Kidney (tissue), 14 donors: ENCODE data around the gene PRUNE2. TPM values are rescaled to one million over a fixed set of nuclear protein-coding genes. Genes with fewer than 3 reads are reported as not detected.

ENCODE experiments used
- DNase-seq, 5 donors: peaks; one replicate each; pipeline ENCODE4 v3.0.0-alpha.2; 2013 to 2020
- FAIRE-seq: peaks from 2 replicates; lab custom pipeline; 2012; peaks lifted over from hg19 to GRCh38; lab: Jason Lieb, UNC
- H3K27ac ChIP-seq, 2 donors: one replicate each; pipeline ENCODE4 v1.7.0; 2013; ENCODE audit warnings: low read depth in 2 of 2, low read length in 2 of 2, inconsistent platforms in 1 of 2
- H3K27me3 ChIP-seq: one replicate; pipeline ENCODE4 v1.7.1; 2013; ENCODE audit warnings: low read length, inconsistent platforms; ENCODE audit not compliant: control insufficient read depth, insufficient read depth
- H3K36me3 ChIP-seq, 3 donors: one replicate each; pipeline versions ENCODE4 v1.7.0 to v1.7.1; 2013; ENCODE audit warnings: low read length in 3 of 3, control low read depth in 1 of 3, inconsistent platforms in 1 of 3; ENCODE audit not compliant: insufficient read depth in 3 of 3, control insufficient read depth in 2 of 3
- H3K4me1 ChIP-seq, 3 donors: one replicate each; pipeline versions ENCODE4 v1.7.0 to v1.7.1; 2013; ENCODE audit warnings: low read length in 3 of 3, inconsistent platforms in 1 of 3, low read depth in 1 of 3; ENCODE audit not compliant: control insufficient read depth in 2 of 3, insufficient read depth in 2 of 3
- H3K4me3 ChIP-seq, 3 donors: one replicate each; pipeline versions ENCODE4 v1.7.0 to v1.8.1; 2013; ENCODE audit warnings: low read length in 3 of 3, control low read depth in 1 of 3, inconsistent platforms in 1 of 3
- H3K9ac ChIP-seq, 3 donors: one replicate each; pipeline versions ENCODE4 v1.7.0 to v1.7.1; 2013; ENCODE audit warnings: low read length in 3 of 3, control low read depth in 1 of 3, inconsistent platforms in 1 of 3
- H3K9me3 ChIP-seq, 3 donors: one replicate each; pipeline versions ENCODE4 v1.7.0 to v1.7.1; 2013; ENCODE audit warnings: low read length in 3 of 3, control low read depth in 1 of 3, inconsistent platforms in 1 of 3; ENCODE audit not compliant: control insufficient read depth in 2 of 3, insufficient read depth in 1 of 3
- intact Hi-C: fragments of 100-400 bp; cut with DNase I; formaldehyde crosslinking; loops from one replicate; pipeline ENCODE4 v1.11.1; 2022
- polyA plus RNA-seq: library from polyadenylated mRNA; stranded (reverse); fragments of 350-450 nt; fragmentation: Illumina TruSeq; extraction: RNeasy Lipid Tissue Mini Kit (QIAGEN cat#74804); gene quantifications from one replicate; pipeline ENCODE4 v1.2.3, GENCODE V29; 2014; ENCODE audit warnings: low read depth, low replicate concordance; ENCODE audit not compliant: insufficient read depth
- total RNA-seq: library from RNA; stranded (reverse); fragmentation: NEBNext Ultra II Directional; extraction: Animal tissue kit (Norgen Biotek cat#: 25700); gene quantifications from one replicate; pipeline ENCODE4 v1.2.1, GENCODE V29; 2021
- TF ChIP-seq, protein P1 (sequence below): IDR thresholded peaks from 3 replicates; pipeline ENCODE4 v1.5.1; 2012; ENCODE audit warnings: mild to moderate bottlenecking, moderate library complexity, borderline replicate concordance; ENCODE audit not compliant: insufficient read depth; ENCODE audit errors: extremely low read depth
- donor health status: control.
- donor health status: control.
- donor health status: control.
- donor health status: control.
- donor health status: control.
- donor health status: DM: yes; HTN: yes; CAD: no.
- donor health status: Normal renal cell carcinoma (clear cell type).

The PRUNE2 gene
- total and polyA plus RNA-seq, 2 donors from 2014 or later = 12.6 to 65.1 TPM

DNA sequence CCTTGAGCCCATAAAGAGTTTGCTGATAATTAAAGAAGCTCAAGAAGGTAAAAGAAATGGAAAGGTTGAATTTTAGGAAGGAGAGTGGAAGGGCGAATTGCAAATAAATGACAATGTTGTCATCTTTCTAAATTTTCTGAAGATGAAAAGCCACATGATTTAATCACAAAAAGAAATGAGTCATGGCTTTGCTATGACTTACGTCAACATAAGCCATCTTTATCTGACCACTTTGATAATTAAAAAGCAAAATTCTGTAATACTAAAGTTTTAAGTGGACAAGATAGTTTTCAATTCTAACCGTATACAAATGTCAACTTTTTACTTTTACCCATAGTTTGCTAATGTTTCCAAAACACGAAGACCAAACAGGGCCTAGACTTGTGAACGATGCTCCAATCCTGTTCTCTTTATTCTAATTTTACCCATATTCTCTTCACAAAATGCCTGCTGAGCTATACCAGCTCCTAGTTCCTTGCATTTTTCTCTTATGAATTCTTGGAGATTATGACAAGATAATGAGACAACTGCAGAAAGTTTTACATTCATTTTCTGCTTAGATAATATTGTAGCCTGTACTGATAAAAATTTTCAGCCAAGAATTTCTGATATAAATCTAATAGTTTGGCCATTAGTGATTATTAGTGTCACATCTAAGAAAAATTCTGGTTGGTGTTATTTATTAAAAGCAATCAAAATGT lies 21.8 kb upstream of the PRUNE2 start:
- no peak overlapping the region for H3K9ac ChIP-seq
- intact Hi-C loops = no loop called here
- no peaks in the 10 kb centered on the region for H3K36me3 ChIP-seq
- peaks cover 0 to 6% (median 0%) of the 10 kb centered on the region in 3 donors for H3K9me3 ChIP-seq
- no peak for FAIRE-seq
- no peak for DNase-seq
- TF ChIP-seq, protein P1, sequence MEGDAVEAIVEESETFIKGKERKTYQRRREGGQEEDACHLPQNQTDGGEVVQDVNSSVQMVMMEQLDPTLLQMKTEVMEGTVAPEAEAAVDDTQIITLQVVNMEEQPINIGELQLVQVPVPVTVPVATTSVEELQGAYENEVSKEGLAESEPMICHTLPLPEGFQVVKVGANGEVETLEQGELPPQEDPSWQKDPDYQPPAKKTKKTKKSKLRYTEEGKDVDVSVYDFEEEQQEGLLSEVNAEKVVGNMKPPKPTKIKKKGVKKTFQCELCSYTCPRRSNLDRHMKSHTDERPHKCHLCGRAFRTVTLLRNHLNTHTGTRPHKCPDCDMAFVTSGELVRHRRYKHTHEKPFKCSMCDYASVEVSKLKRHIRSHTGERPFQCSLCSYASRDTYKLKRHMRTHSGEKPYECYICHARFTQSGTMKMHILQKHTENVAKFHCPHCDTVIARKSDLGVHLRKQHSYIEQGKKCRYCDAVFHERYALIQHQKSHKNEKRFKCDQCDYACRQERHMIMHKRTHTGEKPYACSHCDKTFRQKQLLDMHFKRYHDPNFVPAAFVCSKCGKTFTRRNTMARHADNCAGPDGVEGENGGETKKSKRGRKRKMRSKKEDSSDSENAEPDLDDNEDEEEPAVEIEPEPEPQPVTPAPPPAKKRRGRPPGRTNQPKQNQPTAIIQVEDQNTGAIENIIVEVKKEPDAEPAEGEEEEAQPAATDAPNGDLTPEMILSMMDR = no peak
- no peak overlapping the region for H3K27ac ChIP-seq
- no peaks in the 10 kb centered on the region for H3K4me1 ChIP-seq
- H3K4me3 ChIP-seq = no peak overlapping the region
- H3K27me3 ChIP-seq = no peaks in the 10 kb centered on the region

- no peak overlapping the region for H3K9ac ChIP-seq
- H3K4me3 ChIP-seq = no peak overlapping the region
- peaks cover 0 to 6% (median 0%) of the 10 kb centered on the region in 3 donors for H3K9me3 ChIP-seq
- no peaks in the 10 kb centered on the region for H3K36me3 ChIP-seq
- no peaks in the 10 kb centered on the region for H3K4me1 ChIP-seq
- FAIRE-seq (no peak), DNase-seq (no peak)
- TF ChIP-seq, protein P1 = no peak
- intact Hi-C loops = no loop called here
- no peaks in the 10 kb centered on the region for H3K27me3 ChIP-seq
- no peak overlapping the region for H3K27ac ChIP-seq
These were observed 20.9 kb upstream of the PRUNE2 start for GRCh38 chr9:76926846-76927245.

GRCh38 chr9:76926324-76926741 lies 20.4 kb upstream of the PRUNE2 start:
- H3K4me1 ChIP-seq = no peaks in the 10 kb centered on the region
- no peak for DNase-seq
- peaks cover 0 to 6% (median 0%) of the 10 kb centered on the region in 3 donors for H3K9me3 ChIP-seq
- TF ChIP-seq, protein P1 = no peak
- H3K9ac ChIP-seq = no peak overlapping the region
- no peaks in the 10 kb centered on the region for H3K36me3 ChIP-seq
- no peak for FAIRE-seq
- intact Hi-C loops = no loop called here
- no peak overlapping the region for H3K4me3 ChIP-seq
- H3K27me3 ChIP-seq = no peaks in the 10 kb centered on the region
- no peak overlapping the region for H3K27ac ChIP-seq
